ENCODE results near the gene KAT6B. TPM values are rescaled to one million over a fixed set of nuclear protein-coding genes. Genes with fewer than 3 reads are reported as not detected.

The KAT6B gene
- total RNA-seq, 1 experiment from 2014 or later = 14.9 TPM

DNA sequence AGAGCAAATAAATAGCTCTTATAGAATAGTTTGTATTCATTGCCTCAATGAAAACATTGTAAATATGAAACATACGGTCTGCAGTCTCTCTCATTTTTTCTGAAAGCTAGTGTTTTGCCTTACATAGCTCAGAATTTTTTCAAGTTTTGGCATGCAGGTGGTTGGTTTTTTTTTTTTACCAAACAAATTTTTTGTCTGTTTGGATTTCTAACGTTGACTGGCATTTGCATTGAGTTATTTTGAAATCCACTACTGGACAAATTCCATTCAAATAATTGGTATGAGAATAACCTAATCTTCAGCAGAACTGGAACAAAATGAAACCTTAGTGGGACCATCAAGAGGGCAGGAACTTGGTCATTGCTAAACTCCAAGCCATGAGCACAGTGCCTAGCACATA lies 177.5 kb downstream of the KAT6B start:
- no peaks in the 10 kb centered on the region for H3K27me3 ChIP-seq (replicated peaks; ENCODE audit: control insufficient read depth, insufficient read depth, low read length)
- Mint-ChIP-seq H3K4me3 (ENCODE audit: unreplicated experiment) (no peak overlapping the region), H3K36me3 (ENCODE audit: insufficient read depth, unreplicated experiment) (no peaks in the 10 kb centered on the region), H3K27me3 (ENCODE audit: insufficient read depth, unreplicated experiment) (no peaks in the 10 kb centered on the region), H3K4me1 (ENCODE audit: low read depth, unreplicated experiment) (no peaks in the 10 kb centered on the region), H3K27ac (ENCODE audit: unreplicated experiment) (no peak overlapping the region), H3K9me3 (ENCODE audit: unreplicated experiment) (no peaks in the 10 kb centered on the region)
- no peaks in the 10 kb centered on the region for H3K9me3 ChIP-seq
- H3K36me3 ChIP-seq (ENCODE audit: control insufficient read depth, insufficient read depth, low read length) = no peaks in the 10 kb centered on the region
- H3K4me1 ChIP-seq = no peaks in the 10 kb centered on the region
- POLR2A ChIA-PET = no interaction called here
- no TSS peak for BruUV-seq (replicated peaks)
- DNase-seq = no peak
- CTCF ChIA-PET = interaction anchor here (1.4 kb wide), 1 partner anchor 18 kb away, joined by 3 read pairs; no protein-coding TSS in a partner anchor
- intact Hi-C loops (cut with micrococcal nuclease; ENCODE audit: unreplicated experiment) = no loop called here
- TF ChIP-seq, protein P1, sequence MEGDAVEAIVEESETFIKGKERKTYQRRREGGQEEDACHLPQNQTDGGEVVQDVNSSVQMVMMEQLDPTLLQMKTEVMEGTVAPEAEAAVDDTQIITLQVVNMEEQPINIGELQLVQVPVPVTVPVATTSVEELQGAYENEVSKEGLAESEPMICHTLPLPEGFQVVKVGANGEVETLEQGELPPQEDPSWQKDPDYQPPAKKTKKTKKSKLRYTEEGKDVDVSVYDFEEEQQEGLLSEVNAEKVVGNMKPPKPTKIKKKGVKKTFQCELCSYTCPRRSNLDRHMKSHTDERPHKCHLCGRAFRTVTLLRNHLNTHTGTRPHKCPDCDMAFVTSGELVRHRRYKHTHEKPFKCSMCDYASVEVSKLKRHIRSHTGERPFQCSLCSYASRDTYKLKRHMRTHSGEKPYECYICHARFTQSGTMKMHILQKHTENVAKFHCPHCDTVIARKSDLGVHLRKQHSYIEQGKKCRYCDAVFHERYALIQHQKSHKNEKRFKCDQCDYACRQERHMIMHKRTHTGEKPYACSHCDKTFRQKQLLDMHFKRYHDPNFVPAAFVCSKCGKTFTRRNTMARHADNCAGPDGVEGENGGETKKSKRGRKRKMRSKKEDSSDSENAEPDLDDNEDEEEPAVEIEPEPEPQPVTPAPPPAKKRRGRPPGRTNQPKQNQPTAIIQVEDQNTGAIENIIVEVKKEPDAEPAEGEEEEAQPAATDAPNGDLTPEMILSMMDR (IDR thresholded peaks at IDR 0.05; ENCODE audit: insufficient read depth in 1 of 2, low read depth in 1 of 2, low read length in 1 of 2, severe bottlenecking in 1 of 2, unreplicated experiment in 1 of 2) = no peak
- no peak overlapping the region for H3K4me3 ChIP-seq (ENCODE audit: low read depth, low read length)

- no peaks in the 10 kb centered on the region for H3K4me1 Mint-ChIP-seq (ENCODE audit: low read depth, unreplicated experiment)
- Histone ChIP-seq H3K27me3 (replicated peaks; ENCODE audit: control insufficient read depth, insufficient read depth, low read length) (no peaks in the 10 kb centered on the region), H3K4me1 (no peaks in the 10 kb centered on the region), H3K9me3 (no peaks in the 10 kb centered on the region), H3K4me3 (ENCODE audit: low read depth, low read length) (no peak overlapping the region), H3K36me3 (ENCODE audit: control insufficient read depth, insufficient read depth, low read length) (no peaks in the 10 kb centered on the region)
- no peaks in the 10 kb centered on the region for H3K27me3 Mint-ChIP-seq (ENCODE audit: insufficient read depth, unreplicated experiment)
- POLR2A ChIA-PET = no interaction called here
- TF ChIP-seq, protein P1 (IDR thresholded peaks at IDR 0.05; ENCODE audit: insufficient read depth in 1 of 2, low read depth in 1 of 2, low read length in 1 of 2, severe bottlenecking in 1 of 2, unreplicated experiment in 1 of 2) = no peak
- BruUV-seq (replicated peaks) = no TSS peak
- no peaks in the 10 kb centered on the region for H3K9me3 Mint-ChIP-seq (ENCODE audit: unreplicated experiment)
- DNase-seq = no peak
- CTCF ChIA-PET = no interaction called here
- no peaks in the 10 kb centered on the region for H3K36me3 Mint-ChIP-seq (ENCODE audit: insufficient read depth, unreplicated experiment)
- H3K27ac Mint-ChIP-seq (ENCODE audit: unreplicated experiment) = no peak overlapping the region
- no peak overlapping the region for H3K4me3 Mint-ChIP-seq (ENCODE audit: unreplicated experiment)
- intact Hi-C loops (cut with micrococcal nuclease; ENCODE audit: unreplicated experiment) = no loop called here
Measured at GRCh38 chr10:75007646-75008045, 181.2 kb downstream of the KAT6B start.

DNA sequence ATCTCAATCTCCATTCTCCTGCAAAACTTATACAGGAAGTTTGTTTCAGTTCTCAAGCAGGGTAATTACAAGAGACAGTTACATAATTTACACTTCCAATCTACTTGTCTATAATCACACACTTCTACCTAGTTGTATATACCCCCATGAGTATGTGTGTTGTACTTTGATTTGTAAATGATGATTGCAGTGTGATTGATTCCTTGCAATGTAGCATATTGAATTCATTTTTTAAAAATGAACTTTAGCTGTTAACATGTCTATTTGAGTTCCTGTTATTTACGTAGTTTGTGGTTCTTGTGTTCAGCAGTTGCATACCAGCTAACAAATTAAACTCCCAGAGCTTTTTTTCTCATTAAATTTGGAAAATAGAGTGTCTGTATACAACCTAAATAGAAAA lies 182.6 kb downstream of the KAT6B start:
- Mint-ChIP-seq H3K4me1 (ENCODE audit: low read depth, unreplicated experiment) (no peaks in the 10 kb centered on the region), H3K27me3 (ENCODE audit: insufficient read depth, unreplicated experiment) (no peaks in the 10 kb centered on the region), H3K27ac (ENCODE audit: unreplicated experiment) (no peak overlapping the region), H3K4me3 (ENCODE audit: unreplicated experiment) (no peak overlapping the region), H3K9me3 (ENCODE audit: unreplicated experiment) (no peaks in the 10 kb centered on the region), H3K36me3 (ENCODE audit: insufficient read depth, unreplicated experiment) (no peaks in the 10 kb centered on the region)
- Histone ChIP-seq H3K4me3 (ENCODE audit: low read depth, low read length) (no peak overlapping the region), H3K4me1 (no peaks in the 10 kb centered on the region), H3K27me3 (replicated peaks; ENCODE audit: control insufficient read depth, insufficient read depth, low read length) (no peaks in the 10 kb centered on the region), H3K36me3 (ENCODE audit: control insufficient read depth, insufficient read depth, low read length) (no peaks in the 10 kb centered on the region), H3K9me3 (no peaks in the 10 kb centered on the region)
- CTCF ChIA-PET = no interaction called here
- no TSS peak for BruUV-seq (replicated peaks)
- no peak for DNase-seq
- POLR2A ChIA-PET = no interaction called here
- TF ChIP-seq, protein P1 (IDR thresholded peaks at IDR 0.05; ENCODE audit: insufficient read depth in 1 of 2, low read depth in 1 of 2, low read length in 1 of 2, severe bottlenecking in 1 of 2, unreplicated experiment in 1 of 2) = no peak
- intact Hi-C loops (cut with micrococcal nuclease; ENCODE audit: unreplicated experiment) = no loop called here
